ENCODE data around the gene CD300E.
"Not testable (repeated sequence)": the region's sequence is repeated elsewhere in the genome, so short reads cannot be mapped to it uniquely, and the experiment has no call there.

Gene CD300E

GRCh38 chr17:74597069-74597790, 26.3 kb downstream of the CD300E start:
- DNase-seq = no peak

GRCh38 chr17:74595037-74595750, 28.3 kb downstream of the CD300E start:
- DNase-seq = no peak

- DNase-seq = no peak
Measured at GRCh38 chr17:74592087-74592990, 31.2 kb downstream of the CD300E start, which contains the start of gene CD300LD. Gene CD300LD (minus strand): TSS chr17:74592283. CDS start chr17:74592202, 81 bp downstream.

- no peak for DNase-seq
Measured at GRCh38 chr17:74591503-74591902, 32.0 kb downstream of the CD300E start.

- DNase-seq = no peak
Measured at GRCh38 chr17:74585711-74586110, 37.8 kb downstream of the CD300E start.

- no peak for DNase-seq
Measured at GRCh38 chr17:74584292-74585060, 39.1 kb downstream of the CD300E start.

- DNase-seq = no peak
Measured at GRCh38 chr17:74582633-74583032, 40.9 kb downstream of the CD300E start.

GRCh38 chr17:74579900-74580299, 43.6 kb downstream of the CD300E start:
- DNase-seq = no peak

GRCh38 chr17:74578979-74579378, 44.6 kb downstream of the CD300E start:
- DNase-seq = no peak

- DNase-seq = no peak
Measured at GRCh38 chr17:74574489-74575142, 48.9 kb downstream of the CD300E start.

- DNase-seq = not testable (repeated sequence)
Measured at GRCh38 chr17:74573635-74574034, 49.9 kb downstream of the CD300E start.

- no peak for DNase-seq
Measured at GRCh38 chr17:74573169-74573568, 50.4 kb downstream of the CD300E start.

GRCh38 chr17:74571621-74572270, 51.8 kb downstream of the CD300E start:
- DNase-seq = no peak

- peak; percentile 65 to 70 for DNase-seq
Measured at GRCh38 chr17:74569020-74570003, 54.2 kb downstream of the CD300E start.

GRCh38 chr17:74568106-74568873, 55.2 kb downstream of the CD300E start:
- DNase-seq = no peak

- DNase-seq = no peak
Measured at GRCh38 chr17:74567397-74567796, 56.1 kb downstream of the CD300E start, which contains the start of gene CD300H. Gene CD300H (minus strand): TSS chr17:74567509.

GRCh38 chr17:74566132-74566753, 57.3 kb downstream of the CD300E start:
- peak in 1 of 2 donors; percentile 11 for DNase-seq

- no peak for DNase-seq
Measured at GRCh38 chr17:74565126-74565525, 58.4 kb downstream of the CD300E start.

- no peak for DNase-seq
Measured at GRCh38 chr17:74563358-74563757, 60.2 kb downstream of the CD300E start.

Measured in bone marrow (tissue), 2 donors.